GM21786 (cell line): ENCODE data around the gene DHDH.
"Not testable (repeated sequence)": the region's sequence is repeated elsewhere in the genome, so short reads cannot be mapped to it uniquely, and the experiment has no call there.

ENCODE experiments used
- ATAC-seq: cut with Tn5 transposase; IDR thresholded peaks from one replicate; pipeline ENCODE4 v1.9.1; 2021; ENCODE audit not compliant: unreplicated experiment

The DHDH gene

DNA sequence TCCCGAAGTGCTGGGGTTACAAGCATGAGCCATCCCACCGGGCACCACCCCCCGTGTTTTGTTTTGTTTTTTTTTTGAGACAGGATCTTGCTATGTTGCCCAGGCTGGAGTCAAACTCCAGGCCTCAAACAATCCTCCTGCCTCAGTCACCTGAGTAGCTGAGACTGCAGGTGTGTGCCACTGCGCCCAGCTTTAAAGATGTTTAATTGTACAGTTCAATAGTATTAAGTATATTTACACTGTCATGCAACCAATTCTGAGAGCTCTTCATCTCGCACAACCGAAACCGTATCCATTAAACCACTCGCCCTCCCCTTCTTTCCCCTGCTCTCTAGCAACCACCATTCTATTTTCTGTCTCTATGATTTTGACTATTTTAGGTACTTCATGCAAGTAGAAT, 17.7 kb upstream of the DHDH start:
- no peak for ATAC-seq

DNA sequence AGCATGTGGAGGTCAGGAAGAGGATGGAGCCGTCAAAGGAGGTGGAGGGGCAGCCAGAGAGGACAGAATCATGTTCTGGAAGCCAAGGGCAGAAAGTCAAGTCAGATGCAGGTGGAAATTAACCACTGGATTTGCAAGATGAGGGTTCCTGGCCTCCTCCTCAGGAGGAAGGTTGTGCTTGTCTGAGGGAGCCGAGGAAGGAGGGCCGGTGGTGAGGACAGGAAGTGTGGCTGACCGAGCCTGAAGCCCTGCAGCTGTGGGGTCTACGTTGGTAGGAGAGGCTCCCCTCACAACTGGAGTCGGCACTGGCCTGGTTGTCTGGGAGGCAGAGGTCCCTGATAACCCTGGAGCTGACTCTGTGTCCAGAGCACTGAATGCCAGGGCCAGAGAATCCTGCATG, 15.4 kb upstream of the DHDH start:
- ATAC-seq, result no peak

DNA sequence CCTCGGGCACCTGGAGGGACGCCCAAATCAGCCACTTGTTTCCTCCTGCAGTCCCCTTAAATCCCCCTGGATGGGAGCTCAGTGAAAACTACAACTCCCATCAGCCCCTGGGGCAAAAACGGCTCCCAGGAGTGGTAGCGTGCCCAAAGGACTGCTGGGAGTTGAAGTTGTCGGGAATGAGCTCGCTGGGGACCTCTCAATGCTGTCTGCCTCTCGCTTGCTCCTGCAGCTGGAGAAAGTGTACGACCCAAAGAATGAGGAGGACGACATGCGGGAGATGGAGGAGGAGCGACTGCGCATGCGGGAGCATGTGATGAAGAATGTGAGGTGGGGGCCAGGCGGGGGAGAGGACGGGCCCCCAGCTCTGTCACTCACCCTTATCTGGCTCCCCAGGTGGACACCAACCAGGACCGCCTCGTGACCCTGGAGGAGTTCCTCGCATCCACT, 14.7 kb upstream of the DHDH start:
- no peak for ATAC-seq

DNA sequence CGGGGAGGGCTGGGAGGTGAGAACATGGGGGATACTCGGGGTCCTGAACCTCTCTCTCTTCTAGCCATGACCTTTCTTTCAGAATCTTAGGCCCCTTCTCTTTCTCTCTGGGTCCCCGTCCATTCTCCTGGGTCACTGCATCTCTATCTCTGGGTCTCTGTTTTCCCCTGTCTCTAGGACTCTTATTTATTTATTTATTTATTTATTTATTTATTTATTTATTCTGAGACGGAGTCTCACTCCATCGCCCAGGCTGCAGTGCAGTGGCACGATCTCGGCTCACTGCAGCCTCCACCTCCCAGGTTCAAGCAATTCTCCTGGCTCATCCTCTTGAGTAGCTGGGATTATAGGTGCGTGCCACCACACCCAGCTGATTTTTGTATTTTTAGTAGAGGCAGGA, 14.2 kb upstream of the DHDH start:
- ATAC-seq, result not testable (repeated sequence)

DNA sequence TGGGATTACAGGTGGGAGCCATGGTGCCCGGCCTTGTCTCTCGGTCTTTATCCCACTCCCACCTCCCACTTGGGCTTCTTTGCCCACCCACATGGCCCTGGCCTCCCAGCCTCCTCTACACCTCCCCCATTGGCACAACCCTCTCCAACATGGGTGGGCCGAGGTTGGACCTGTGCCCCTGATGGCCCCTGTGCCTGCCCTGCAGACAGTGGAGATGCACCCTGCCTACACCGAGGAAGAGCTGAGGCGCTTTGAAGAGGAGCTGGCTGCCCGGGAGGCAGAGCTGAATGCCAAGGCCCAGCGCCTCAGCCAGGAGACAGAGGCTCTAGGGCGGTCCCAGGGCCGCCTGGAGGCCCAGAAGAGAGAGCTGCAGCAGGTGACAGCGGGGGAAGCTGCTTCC, 12.6 kb upstream of the DHDH start:
- ATAC-seq, result no peak

DNA sequence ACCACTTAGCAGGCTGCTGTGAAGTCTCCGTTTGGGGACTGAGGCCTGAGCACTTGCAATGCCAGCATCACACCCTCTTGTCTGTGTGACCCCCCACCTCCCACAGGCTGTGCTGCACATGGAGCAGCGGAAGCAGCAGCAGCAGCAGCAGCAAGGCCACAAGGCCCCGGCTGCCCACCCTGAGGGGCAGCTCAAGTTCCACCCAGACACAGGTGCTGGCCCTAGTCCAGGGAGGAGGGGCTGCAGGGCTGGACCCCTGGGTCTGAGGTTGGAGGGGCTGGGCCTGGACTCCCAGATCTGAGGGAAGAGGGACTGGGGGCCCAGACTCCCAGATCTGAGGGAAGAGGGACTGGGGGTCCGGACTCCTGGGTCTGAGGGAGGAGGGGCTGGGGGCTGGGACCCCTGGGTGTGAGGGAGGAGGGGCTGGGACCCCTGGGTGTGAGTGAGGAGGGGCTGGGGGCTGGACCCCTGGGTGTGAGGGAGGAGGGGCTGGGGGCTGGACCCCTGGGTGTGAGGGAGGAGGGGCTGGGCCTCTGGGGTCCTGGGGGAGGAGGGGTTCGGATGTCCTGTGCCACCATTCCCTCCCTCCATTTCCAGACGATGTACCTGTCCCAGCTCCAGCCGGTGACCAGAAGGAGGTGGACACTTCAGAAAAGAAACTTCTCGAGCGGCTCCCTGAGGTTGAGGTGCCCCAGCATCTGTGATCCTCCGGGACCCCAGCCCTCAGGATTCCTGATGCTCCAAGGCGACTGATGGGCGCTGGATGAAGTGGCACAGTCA, 11.6 kb upstream of the DHDH start:
- no peak for ATAC-seq

DNA sequence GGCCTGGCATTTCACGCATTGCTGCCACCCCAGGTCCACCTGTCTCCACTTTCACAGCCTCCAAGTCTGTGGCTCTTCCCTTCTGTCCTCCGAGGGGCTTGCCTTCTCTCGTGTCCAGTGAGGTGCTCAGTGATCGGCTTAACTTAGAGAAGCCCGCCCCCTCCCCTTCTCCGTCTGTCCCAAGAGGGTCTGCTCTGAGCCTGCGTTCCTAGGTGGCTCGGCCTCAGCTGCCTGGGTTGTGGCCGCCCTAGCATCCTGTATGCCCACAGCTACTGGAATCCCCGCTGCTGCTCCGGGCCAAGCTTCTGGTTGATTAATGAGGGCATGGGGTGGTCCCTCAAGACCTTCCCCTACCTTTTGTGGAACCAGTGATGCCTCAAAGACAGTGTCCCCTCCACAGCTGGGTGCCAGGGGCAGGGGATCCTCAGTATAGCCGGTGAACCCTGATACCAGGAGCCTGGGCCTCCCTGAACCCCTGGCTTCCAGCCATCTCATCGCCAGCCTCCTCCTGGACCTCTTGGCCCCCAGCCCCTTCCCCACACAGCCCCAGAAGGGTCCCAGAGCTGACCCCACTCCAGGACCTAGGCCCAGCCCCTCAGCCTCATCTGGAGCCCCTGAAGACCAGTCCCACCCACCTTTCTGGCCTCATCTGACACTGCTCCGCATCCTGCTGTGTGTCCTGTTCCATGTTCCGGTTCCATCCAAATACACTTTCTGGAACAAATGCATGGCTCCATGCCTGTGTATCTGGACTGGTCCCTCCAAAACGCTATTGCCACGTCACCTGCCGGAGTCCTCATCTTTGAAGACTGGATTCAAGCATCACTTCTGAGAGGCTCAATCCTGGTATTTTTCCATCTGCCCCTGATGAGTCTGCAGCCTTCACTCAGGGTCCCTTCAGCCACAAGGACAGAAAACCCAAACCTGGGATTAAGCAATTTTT, 10.7 kb upstream of the DHDH start:
- ATAC-seq, result no peak

DNA sequence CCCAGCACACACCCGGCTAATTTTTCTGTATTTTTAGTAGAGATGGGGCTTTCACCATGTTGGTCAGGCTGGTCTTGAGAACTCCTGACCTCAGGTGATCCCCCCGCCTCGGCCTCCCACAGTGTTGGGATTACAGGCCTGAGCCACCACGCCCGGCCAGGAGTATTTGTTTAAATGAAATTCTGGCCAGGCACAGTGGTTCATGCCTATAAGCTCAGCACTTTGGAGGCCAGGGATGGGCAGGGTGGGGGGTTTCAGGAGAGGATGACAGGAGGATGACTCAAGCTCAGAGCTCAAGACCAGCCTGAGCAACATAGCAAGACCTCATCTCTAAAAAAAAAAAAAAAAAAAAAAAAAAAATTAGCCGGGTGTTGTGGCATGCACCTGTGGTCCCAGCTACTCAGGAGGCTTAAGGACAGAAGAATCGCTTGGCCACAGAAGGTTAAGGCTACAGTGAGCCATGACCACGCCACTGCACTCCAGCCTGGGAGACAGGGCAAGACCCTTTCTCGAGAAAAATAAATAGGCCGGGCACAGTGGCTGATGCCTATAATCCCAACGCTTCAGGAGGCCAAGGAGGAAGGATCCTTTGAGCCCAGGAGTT, 8.2 kb upstream of the DHDH start:
- ATAC-seq, result no peak

DNA sequence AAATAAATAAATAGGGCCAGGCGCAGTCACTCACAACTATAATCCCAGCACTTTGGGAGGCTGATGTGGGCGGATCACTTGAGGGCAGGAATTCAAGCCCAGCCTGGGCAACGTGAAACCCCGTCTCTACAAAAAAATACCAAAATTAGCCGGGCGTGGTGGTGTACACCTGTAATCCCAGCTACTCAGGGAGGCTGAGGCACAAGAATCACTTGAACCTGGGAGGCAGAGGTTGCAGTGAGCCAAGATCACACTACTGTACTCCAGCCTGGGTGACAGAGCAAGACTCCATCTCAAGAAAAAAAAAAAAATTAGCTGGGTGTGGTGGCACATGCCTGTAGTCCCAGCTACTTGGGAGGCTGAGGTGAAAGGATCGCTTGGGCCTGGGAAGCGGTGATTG, 7.6 kb upstream of the DHDH start:
- ATAC-seq, result not testable (repeated sequence)

DNA sequence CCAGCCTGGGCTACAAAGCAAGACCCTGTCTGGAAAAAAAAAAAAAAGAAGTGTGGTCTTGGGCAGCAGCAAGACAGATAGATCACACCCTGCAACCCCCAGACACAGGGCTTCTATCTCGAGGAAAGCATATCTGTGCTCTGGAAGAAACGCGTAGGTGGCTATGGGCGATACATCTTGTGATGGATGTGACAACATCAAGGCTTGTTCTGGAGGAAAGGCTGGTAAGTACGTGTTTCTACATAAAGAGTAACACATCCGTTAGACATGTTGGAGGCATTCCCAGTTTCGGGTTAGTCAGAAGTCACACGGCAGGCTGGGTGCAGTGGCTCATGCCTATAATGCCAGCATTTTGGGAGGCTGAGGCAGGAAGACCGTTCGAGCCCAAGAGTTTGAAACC, 6.6 kb upstream of the DHDH start:
- ATAC-seq, result no peak

DNA sequence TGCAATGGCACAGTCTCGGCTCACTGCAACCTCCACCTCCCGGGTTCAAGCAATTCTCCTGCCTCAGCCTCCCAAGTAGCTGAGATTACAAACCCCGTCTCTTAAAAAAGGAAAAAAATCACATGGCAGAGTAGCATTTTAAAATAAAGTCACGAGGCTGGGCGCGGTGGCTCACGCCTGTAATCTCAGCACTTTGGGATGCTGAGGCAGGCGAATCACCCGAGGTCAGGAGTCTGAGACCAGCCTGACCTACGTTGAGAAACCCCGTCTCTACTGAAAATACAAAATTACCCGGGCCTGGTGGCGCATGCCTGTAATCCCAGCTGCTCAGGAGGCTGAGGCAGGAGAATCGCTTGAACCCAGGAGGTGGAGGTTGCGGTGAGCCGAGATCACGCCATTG, 5.8 kb upstream of the DHDH start:
- ATAC-seq, result not testable (repeated sequence)

DNA sequence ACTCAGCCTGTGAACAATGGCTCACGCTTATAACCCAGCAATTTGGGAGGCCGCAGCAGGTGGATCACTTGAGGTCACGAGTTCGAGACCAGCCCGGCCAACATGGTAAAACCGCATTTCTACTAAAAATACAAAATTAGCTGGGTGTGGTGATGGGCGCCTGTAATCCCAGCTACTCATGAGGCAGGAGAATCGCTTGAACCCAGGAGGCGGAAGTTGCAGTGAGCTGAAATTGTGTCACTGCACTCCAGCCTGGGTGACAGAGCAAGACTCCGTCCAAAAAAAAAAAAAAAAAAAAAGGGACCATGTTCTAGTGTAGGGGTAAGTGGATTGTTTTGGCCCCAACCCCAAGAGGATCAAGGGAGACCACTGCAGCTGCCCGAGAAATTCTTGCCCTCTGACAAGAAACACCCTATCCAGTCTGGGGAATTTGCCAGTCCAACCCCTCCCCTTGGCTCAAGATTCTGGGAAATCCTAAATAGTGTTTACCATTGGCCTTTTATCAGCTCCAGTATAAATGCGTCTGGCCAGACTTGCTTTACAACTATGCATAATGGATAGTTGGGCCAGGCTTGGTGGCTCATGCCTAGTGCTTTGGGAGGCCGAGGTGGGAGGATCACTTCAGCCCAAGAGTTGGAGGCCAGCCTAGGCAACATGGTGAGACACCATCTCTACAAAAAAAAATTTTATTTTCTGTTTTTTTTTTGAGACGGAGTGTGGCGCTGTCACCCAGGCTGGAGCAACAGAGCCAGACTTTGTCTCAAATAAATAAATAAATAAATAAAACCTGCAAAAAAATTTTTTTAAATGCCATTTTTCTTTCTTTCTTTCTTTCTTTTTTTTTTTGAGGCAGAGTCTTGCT, 5.1 kb upstream of the DHDH start:
- ATAC-seq, result no peak

DNA sequence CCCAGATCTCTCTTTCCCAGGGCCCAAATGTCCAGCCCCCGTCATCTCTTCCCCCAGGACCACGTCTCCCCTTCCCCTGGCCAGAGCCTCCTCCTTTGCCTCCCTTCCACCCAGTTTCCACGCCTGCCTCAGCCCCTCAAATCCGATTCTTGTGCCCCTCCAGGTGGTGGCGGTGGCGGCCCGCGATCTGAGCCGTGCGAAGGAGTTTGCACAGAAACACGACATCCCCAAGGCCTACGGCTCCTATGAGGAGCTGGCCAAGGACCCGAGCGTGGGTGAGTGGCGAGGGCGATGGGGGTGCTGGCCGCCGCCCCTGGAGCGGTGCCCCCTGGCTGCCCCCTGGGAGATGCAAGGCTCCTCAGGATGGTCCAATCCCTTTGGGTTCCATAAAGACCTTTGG, 1.3 kb downstream of the DHDH start:
- no peak for ATAC-seq

DNA sequence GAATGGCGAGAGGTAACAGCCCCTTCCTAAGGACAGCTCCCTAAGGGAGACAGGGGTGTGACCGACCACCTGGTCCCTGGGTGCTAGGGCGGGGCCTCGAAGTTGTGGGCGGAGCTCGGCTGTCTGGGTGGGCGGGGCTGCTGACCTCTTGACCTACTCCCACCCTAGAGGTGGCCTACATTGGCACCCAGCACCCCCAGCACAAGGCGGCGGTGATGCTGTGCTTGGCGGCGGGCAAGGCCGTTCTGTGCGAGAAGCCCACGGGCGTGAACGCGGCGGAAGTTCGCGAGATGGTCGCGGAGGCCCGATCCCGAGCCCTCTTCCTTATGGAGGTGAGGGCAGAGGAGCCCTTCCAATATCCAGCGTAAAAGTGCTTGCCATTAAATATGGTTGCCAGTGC, 2.4 kb downstream of the DHDH start:
- no peak for ATAC-seq

DNA sequence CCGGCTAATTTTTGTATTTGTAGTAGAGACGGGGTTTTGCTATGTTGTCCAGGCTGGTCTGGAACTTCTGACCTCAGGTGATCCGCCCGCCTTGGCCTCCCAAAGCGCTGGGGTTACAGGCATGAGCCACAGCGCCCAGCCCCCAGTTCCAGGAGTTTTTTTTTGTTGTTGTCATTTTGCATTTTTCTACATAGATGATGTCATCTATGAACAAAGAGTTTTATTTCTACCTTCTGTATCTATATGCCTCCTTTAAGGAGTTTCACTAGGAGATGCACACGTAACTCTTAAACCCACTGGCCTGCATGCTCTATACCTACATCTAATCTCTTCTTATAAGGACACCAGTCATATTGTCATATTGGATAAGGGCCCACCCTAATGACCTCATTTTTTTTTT, 4.8 kb downstream of the DHDH start:
- no peak for ATAC-seq

DNA sequence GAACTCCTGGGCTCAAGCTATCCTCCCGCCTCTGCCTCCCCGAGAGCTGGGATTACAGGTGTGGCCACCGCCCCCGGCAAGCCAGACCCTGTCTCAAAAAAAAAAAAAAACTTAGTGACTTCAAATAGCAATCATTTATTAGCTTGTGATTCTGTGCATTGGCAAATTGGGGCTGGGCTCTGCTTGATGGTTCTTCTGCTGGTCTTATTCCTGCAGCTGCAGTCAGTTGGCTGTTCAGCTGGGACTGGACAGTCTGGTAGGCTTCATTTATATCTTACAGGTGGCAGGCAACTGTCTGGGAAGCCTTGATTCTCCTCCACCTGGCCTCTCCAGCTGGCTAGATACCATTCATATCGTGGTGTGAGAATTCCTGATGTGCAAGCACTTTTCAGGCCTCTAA, 7.4 kb downstream of the DHDH start:
- no peak for ATAC-seq

DNA sequence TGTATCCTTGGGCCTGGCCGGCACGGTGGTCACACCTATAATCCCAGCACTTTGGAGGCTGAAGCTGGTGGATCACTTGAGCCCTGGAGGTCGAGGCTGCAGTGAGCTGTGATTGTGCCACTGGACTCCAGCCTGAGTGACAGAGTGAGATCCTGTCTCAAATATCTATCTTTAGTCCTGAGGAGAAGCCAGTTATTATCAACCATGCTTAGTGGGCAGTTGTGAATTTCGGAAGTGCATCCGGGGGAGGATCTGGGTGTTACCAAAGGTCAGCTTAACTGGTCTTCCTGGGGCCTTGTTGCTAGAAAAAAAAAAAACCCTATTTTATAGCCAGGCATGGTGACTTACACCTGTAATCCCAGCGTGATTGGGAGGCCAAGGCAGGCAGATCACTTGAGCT, 9.6 kb downstream of the DHDH start:
- no peak for ATAC-seq

DNA sequence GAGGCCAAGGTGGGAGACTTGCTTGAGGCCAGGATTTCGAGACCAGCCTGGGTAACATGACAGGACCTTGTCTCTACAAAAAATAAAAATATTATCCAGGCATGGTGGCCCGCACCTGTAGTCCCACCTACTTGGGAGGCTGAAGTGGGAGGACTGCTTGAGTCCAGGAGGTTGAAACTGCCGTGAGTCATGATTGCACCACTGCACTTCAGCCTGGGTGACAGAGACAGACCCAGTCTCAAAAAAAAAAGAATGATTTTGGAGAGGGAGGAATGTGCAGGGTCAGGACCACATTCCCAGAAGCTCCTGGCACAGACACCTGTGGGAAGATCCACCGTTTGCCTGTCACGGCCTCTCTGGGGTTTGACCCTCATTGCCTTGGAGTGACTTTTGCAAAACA, 11.9 kb downstream of the DHDH start:
- ATAC-seq, result no peak

DNA sequence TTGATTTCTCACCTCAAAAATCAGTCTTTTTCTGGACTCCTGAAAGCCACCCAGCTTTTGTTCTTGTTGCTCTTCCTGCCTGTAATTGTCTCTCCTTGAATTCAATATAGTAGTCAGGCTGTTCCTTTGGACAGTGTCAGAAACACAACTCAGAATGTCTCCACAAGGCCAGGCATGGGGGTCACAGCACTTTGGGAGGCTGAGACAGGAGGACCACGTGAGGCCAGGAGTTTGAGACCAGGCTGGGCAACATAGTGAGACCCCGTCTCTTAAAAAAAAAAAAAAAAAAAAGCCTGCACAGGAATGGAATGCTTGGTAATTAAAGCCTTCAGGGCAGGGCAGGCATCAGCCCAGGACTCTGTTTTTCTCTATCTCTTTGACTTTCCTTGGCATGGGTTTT, 12.3 kb downstream of the DHDH start:
- ATAC-seq, result no peak

DNA sequence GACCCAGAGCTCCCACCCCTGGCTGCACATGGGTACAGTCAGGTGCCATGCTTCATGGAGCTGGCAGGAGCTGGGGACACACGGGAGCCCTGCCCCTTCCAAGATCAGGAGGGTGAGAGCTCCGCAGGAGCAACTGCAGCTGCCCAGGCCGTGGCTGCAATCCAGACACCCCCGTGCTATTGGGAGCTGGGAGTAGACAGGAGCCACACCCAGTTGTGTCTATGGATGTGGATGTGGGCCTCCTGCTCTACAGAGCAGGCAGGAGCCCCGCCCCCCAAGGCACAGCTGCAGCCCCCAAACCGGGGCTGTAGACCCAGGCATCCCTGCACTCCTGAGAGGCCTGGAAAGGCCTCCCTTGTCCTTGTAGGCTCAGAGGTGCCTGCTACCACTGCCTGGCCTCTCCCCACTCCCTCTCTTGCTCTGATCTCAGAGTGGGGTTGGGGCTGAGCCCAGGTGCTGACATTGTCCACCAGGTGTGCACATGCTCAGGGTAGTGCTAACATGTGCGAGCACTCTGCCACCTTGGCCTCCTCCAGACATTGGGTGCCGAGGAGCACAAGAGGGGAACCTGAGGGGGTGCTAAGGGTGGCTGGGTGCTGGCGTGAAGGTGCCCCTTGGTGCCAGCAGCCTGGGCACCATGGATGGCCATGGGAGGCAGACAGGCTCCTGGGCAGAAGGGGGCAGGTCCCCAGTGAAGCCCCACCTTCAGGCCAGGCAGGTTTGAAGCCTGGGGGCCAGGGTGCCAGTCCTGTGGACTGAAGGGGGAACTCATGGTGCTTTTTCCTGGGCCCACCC, 13.2 kb downstream of the DHDH start:
- ATAC-seq, result no peak
